A673 (cell line): ENCODE measurements around the gene MAGEF1. TPM values are rescaled to one million over a fixed set of nuclear protein-coding genes. Genes with fewer than 3 reads are reported as not detected.

Source experiments
- BruUV-seq: library from RNA; stranded (reverse); fragments of 400-500 nt; replicated peaks from 2 replicates; lab custom pipeline; 2021; lab: Mats Ljungman, UMichigan
- CTCF ChIA-PET: fragments of 300-600 bp; sonication (Branson Sonifier 250); formaldehyde crosslinking; loops from one replicate; lab custom pipeline; 2022; ENCODE audit warnings: antibody characterized with exemption; lab: Charles Lee
- POLR2A ChIA-PET: fragments of 300-600 bp; sonication (Branson Sonifier 250); formaldehyde crosslinking; loops from one replicate; lab custom pipeline; 2022; ENCODE audit warnings: antibody characterized with exemption; ENCODE audit not compliant: low non-redundant PET; lab: Charles Lee
- DNase-seq: peaks from one replicate; pipeline ENCODE4 v3.0.0-alpha.2; 2015; ENCODE audit warnings: low spot score
- H3K27ac ChIP-seq: fragments of 200-600 bp; sonication (generic); 2 replicates; pipeline ENCODE4 v1.5.1; 2016; ENCODE audit warnings: mixed run types, low read depth, mild to moderate bottlenecking, mixed read lengths, antibody characterized with exemption, low read length; ENCODE audit not compliant: poor library complexity, severe bottlenecking
- H3K27me3 ChIP-seq: fragments of 200-600 bp; sonication (generic); replicated peaks from 2 replicates; pipeline ENCODE4 v1.6.1; 2017; ENCODE audit warnings: mixed run types, low read depth, mild to moderate bottlenecking, mixed read lengths, antibody characterized with exemption, low read length; ENCODE audit not compliant: insufficient read depth, poor library complexity
- H3K36me3 ChIP-seq: fragments of 200-600 bp; sonication (generic); 2 replicates; pipeline ENCODE4 v1.6.1; 2016; ENCODE audit warnings: mixed run types, mild to moderate bottlenecking, mixed read lengths, antibody characterized with exemption, low read length; ENCODE audit not compliant: insufficient read depth, poor library complexity, severe bottlenecking
- H3K4me1 ChIP-seq: fragments of 200-600 bp; sonication (generic); 2 replicates; pipeline ENCODE4 v1.6.1; 2017; ENCODE audit warnings: mixed run types, mild to moderate bottlenecking, mixed read lengths, antibody characterized with exemption, low read length; ENCODE audit not compliant: insufficient read depth, poor library complexity, severe bottlenecking
- H3K4me3 ChIP-seq: fragments of 200-600 bp; sonication (generic); 2 replicates; pipeline ENCODE4 v1.5.1; 2016; ENCODE audit warnings: low read depth, mixed run types, mild to moderate bottlenecking, mixed read lengths, low read length; ENCODE audit not compliant: poor library complexity, severe bottlenecking
- H3K9me3 ChIP-seq: fragments of 200-600 bp; sonication (generic); 2 replicates; pipeline ENCODE4 v1.6.1; 2016; ENCODE audit warnings: mixed run types, low read depth, mild to moderate bottlenecking, mixed read lengths, antibody characterized with exemption, low read length; ENCODE audit not compliant: poor library complexity, severe bottlenecking
- CTCF ChIP-seq: fragments of 300-800, 200-600 bp; sonication (generic); conservative IDR thresholded peaks from 2 replicates; pipeline ENCODE4 v1.5.1; 2017; ENCODE audit warnings: low read depth, mild to moderate bottlenecking, antibody characterized with exemption, low read length, moderate library complexity, mixed read lengths
- EZH2 ChIP-seq: fragments of 200-600 bp; sonication (generic); IDR thresholded peaks from 2 replicates; pipeline ENCODE4 v1.6.1; 2017; ENCODE audit warnings: borderline replicate concordance, low read depth, mild to moderate bottlenecking, mixed read lengths, antibody characterized with exemption, low read length; ENCODE audit not compliant: poor library complexity, severe bottlenecking
- intact Hi-C: fragments of 100-400 bp; cut with micrococcal nuclease; formaldehyde crosslinking; loops from one replicate; pipeline ENCODE4 v1.10.0; 2022; ENCODE audit not compliant: unreplicated experiment
- total RNA-seq: library from RNA; stranded (reverse); gene quantifications from 2 replicates; pipeline ENCODE4 v1.2.3, GENCODE V29; 2021

Gene MAGEF1
- total RNA-seq, 1 experiment from 2014 or later, result 47.6 TPM

- TF ChIP-seq EZH2 (no peak), CTCF (no peak)
- intact Hi-C loops, result no loop called here
- POLR2A ChIA-PET, result no interaction called here
- no peak overlapping the region for H3K4me3 ChIP-seq
- BruUV-seq, result no TSS peak
- peak; percentile 50 for DNase-seq
- CTCF ChIA-PET, result no interaction called here
- H3K4me1 ChIP-seq, result peaks cover 24% of the 10 kb centered on the region
- H3K27me3 ChIP-seq, result no peaks in the 10 kb centered on the region
- no peaks in the 10 kb centered on the region for H3K36me3 ChIP-seq
- no peak overlapping the region for H3K27ac ChIP-seq
- no peaks in the 10 kb centered on the region for H3K9me3 ChIP-seq
Observed at GRCh38 chr3:184757022-184757651, 45.3 kb upstream of the MAGEF1 start.

DNA sequence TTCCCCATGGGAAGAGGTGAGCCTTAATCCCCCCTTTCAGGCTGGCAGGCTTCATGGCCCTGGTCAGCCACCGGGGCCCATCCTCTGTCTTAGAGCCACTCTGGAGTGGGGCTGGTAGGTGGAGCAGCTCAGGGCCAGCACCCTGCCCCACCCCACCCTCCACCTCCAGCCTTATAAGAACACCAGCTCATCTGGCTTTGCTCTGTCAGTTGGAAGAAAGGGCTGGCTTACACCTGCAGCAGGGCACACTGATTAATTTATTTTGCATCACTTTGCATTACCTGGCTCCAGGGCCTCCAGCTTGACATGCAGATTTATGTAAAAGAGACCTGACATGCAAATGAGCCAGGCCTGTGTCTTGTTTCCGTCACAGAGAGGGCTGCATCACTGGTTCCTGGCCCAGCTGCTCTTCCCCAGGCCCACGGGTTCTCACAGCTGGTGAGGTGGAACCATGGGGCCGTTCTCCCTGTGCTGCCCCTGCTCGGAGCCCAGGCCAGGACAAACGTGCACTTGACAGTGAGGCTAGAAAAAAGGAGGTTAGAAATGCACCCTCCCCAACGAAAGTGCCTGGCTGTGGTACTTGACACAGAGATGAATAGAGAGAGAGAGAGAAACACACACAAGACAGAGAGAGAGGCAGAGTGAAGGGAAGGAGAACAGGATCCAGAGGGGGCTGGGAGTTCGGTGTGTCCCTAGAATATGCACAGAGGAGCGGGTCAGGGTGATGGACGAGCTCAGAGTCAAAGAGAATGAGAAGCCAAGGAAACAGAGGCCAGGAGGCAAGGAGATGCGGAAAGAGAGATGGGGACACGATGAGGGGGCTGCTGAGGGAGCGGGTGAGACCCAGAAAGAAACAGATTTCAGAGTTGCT lies 44.5 kb upstream of the MAGEF1 start:
- Histone ChIP-seq H3K4me3 (no peak overlapping the region), H3K36me3 (no peaks in the 10 kb centered on the region), H3K27ac (no peak overlapping the region), H3K27me3 (no peaks in the 10 kb centered on the region), H3K4me1 (peaks cover 24% of the 10 kb centered on the region), H3K9me3 (no peaks in the 10 kb centered on the region)
- TF ChIP-seq EZH2, result no peak
- TF ChIP-seq CTCF, result no peak
- no peak for DNase-seq
- ChIA-PET CTCF (no interaction called here), POLR2A (no interaction called here)
- intact Hi-C loops, result no loop called here
- BruUV-seq, result no TSS peak

GRCh38 chr3:184755315-184755731 lies 43.5 kb upstream of the MAGEF1 start:
- Histone ChIP-seq H3K9me3 (no peaks in the 10 kb centered on the region), H3K4me1 (peaks cover 16% of the 10 kb centered on the region), H3K27ac (no peak overlapping the region), H3K27me3 (no peaks in the 10 kb centered on the region), H3K36me3 (no peaks in the 10 kb centered on the region), H3K4me3 (no peak overlapping the region)
- ChIA-PET POLR2A (no interaction called here), CTCF (no interaction called here)
- intact Hi-C loops, result no loop called here
- TF ChIP-seq CTCF (no peak), EZH2 (no peak)
- BruUV-seq, result no TSS peak
- DNase-seq, result no peak
